Astrocyte of the spinal cord (primary cell): ENCODE data around the gene ARHGAP31.

Experiments
- DNase-seq: peaks from one replicate; pipeline ENCODE4 v3.0.0; 2011; ENCODE audit warnings: low read depth, low spot score
- H3K4me3 ChIP-seq: 2 replicates; pipeline ENCODE4 v1.5.1; 2011; ENCODE audit warnings: low read depth, mild to moderate bottlenecking, low read length, moderate library complexity
- in situ Hi-C: cut with HindIII; loops from 2 replicates; pipeline ENCODE4 v1.10.0; 2017; ENCODE audit warnings: low sequenced_read_pairs
- TF ChIP-seq, protein P1 (sequence below): IDR thresholded peaks from 2 replicates; pipeline ENCODE4 v1.5.1; 2012; ENCODE audit warnings: low read depth, mild to moderate bottlenecking, low read length, inconsistent platforms

The ARHGAP31 gene

DNA sequence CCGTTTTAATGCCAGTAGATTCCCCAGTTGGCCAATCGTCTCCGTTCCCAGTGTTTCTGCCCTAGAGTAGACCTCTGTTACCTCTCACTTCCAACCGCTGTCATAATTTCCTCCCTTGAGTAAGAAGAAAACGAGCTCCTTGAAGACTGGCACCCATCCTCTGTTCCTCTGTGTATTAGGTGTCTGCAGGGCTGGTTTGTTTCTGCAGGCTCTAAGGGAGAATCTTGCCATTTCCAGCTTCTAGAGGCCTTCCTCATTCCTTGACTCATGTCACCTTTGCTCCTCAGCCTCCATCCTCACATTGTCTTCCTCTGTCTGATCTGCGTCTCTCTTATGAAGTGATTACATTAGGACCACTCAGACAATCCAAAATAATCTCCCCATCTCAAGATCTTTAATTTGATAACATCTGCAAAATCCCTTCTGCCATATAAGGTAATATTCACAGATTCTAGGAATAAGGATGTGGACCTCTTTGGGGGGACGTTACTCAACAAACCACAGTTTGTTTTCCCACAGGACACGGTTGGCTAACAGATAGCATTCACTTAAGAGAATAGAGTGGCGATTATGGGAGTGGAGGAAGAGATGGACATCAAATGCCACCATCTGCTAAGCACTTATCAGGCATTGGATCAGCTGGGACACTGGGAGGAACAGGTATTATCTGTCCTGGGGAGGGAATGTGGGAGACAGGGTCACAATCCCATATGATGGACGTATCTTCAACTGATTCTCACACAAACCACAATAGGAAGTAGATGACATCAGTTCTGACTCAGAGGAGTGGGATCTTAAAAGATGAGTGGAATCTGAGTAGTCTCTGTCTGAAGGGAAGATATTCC is 17.1 kb downstream of the ARHGAP31 start:
- in situ Hi-C loops = no loop called here
- peak; percentile 88 for DNase-seq
- H3K4me3 ChIP-seq = no peak overlapping the region
- TF ChIP-seq, protein P1, sequence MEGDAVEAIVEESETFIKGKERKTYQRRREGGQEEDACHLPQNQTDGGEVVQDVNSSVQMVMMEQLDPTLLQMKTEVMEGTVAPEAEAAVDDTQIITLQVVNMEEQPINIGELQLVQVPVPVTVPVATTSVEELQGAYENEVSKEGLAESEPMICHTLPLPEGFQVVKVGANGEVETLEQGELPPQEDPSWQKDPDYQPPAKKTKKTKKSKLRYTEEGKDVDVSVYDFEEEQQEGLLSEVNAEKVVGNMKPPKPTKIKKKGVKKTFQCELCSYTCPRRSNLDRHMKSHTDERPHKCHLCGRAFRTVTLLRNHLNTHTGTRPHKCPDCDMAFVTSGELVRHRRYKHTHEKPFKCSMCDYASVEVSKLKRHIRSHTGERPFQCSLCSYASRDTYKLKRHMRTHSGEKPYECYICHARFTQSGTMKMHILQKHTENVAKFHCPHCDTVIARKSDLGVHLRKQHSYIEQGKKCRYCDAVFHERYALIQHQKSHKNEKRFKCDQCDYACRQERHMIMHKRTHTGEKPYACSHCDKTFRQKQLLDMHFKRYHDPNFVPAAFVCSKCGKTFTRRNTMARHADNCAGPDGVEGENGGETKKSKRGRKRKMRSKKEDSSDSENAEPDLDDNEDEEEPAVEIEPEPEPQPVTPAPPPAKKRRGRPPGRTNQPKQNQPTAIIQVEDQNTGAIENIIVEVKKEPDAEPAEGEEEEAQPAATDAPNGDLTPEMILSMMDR = no peak

DNA sequence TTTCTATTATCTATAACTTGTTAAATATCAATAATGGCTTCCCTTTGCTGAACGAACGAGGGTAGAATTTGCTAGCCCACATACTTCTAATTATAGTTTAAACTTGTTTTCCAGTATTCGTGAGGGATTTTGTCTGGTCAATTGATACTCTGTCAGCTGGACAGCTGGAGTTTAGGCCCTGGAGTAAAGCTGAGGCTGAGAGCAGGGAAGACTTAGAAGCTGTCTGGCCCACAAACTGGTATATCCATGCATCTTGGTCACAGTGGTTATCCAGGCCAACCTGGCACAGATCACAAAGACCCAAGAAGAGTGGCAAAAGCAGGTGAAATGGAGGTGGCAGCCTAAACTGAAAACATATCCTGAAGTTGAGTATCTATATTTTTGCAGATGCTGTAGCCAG is 19.3 kb downstream of the ARHGAP31 start:
- TF ChIP-seq, protein P1 = no peak
- DNase-seq = no peak
- H3K4me3 ChIP-seq = no peak overlapping the region
- in situ Hi-C loops = no loop called here

DNA sequence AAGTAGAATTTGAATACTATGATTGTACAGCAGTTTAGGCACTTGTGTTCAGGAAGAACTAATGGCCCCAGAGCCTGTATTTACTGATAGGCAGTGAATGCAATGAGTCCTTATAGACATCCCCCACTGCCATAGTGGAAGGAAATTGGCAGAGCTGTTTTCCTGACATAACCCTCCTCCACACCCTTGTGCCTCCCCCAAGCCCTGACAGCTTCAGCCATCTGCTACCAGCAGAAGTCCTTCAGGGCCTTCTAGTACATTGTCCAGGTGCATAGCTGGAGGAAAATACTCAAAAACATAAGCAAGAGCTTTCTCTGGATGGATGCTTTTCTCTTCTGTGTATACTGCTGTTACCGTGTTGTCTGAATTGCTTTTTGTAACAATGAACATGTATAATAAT is 20.6 kb downstream of the ARHGAP31 start:
- TF ChIP-seq, protein P1 = no peak
- in situ Hi-C loops = no loop called here
- no peak for DNase-seq
- H3K4me3 ChIP-seq = no peak overlapping the region

DNA sequence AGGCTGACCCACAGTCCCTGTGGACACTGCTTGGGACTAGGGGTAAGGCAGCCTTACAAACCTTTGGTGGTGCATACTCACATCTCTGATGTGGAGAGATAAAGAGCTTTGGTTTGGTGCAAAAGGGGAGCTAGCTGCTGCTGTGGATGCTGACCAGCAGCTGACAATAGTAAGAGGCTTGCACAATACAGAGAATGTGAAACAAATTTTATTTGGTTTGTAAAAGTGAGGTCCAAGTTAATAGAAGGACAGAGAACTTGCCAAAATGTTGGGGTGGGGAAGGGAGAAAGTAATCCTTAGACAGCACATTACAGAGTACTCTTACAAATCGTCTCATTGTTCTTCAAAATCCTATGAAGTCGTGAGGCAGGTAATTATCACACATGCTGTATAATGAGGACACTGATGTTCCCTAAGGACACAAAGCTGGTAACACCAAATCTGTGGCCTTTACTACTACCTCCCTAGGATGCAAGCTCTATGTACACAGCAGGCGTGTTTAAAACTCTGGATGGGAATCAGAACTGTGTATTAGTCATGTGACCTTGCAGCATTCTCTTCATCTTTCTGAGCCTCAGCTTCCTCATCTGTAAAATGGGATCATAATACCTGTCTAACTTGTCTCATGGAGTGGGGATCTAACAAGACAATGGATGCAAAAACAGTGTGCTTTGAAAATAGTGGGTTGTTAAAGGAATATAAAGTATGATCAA is 21.6 kb downstream of the ARHGAP31 start:
- DNase-seq = no peak
- in situ Hi-C loops = no loop called here
- TF ChIP-seq, protein P1 = no peak
- no peak overlapping the region for H3K4me3 ChIP-seq

DNA sequence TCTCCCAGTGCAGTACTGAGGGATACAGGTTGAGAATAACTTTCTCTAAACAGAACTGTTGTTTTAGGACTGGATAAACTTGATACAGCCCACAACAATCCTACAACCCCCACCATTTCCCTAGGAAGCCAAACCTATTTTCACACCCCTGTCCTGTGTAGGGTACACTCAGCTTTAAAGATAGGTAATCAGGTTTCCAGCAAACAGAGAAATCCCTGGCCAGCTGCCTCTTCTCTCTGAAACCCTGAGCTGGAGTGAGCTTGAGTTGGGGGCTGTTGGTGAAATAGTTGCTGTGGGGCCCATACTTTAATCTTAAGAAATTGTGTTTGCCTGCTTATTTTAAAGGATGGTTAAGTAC is 22.1 kb downstream of the ARHGAP31 start:
- no peak overlapping the region for H3K4me3 ChIP-seq
- TF ChIP-seq, protein P1 = no peak
- DNase-seq = no peak
- in situ Hi-C loops = no loop called here

DNA sequence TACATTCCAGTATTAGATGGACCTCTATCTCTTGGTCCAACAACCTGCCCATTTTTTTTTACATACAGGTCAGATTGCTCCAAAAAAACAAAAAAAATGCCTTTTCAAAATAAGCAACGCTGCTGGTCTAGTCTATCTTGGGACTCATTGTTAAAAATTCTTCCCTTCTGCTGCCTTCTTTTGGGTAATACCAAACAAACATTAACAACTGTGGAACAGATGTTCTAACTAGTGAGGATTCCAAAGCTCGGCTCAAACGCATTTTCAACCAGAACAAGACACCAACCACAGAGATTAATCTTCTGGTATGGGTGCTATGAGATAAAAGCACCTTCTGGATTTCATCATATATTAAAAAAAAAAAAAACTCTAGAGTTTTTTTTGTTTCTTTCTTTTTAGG is 24.7 kb downstream of the ARHGAP31 start:
- TF ChIP-seq, protein P1 = no peak
- in situ Hi-C loops = no loop called here
- H3K4me3 ChIP-seq = no peak overlapping the region
- DNase-seq = peak; percentile 40
